Naive B cell (primary cell): ENCODE measurements around the gene ROBO4. TPM values are rescaled to one million over a fixed set of nuclear protein-coding genes. Genes with fewer than 3 reads are reported as not detected.
A peak's percentile ranks its signal among the peaks of the same experiment; 100 is the strongest.

Experiments used
- ATAC-seq, 2 donors: fragments of 150-1000 bp; cut with Tn5 transposase; 2 replicates each; pipeline ENCODE4 v1.10.0; 2021; ENCODE audit warnings: low read depth in 2 of 2, mild to moderate bottlenecking in 2 of 2, moderate library complexity in 2 of 2
- DNase-seq: peaks from one replicate; pipeline ENCODE4 v3.0.0; 2022
- H3K27ac Mint-ChIP-seq, 6 donors: one replicate each; pipeline ENCODE4 v1.8.0; 2020 to 2022; ENCODE audit warnings: mild to moderate bottlenecking in 6 of 6, mixed read lengths in 6 of 6, moderate library complexity in 5 of 6, inconsistent platforms in 2 of 6
- H3K27me3 Mint-ChIP-seq, 3 donors: one replicate each; pipeline ENCODE4 v1.8.0; 2021 to 2022; ENCODE audit warnings: mixed read lengths in 3 of 3, mild to moderate bottlenecking in 1 of 3
- H3K36me3 Mint-ChIP-seq, 2 donors: one replicate each; pipeline ENCODE4 v1.8.0; 2020 to 2022; ENCODE audit warnings: mixed read lengths in 2 of 2, inconsistent platforms in 1 of 2, mild to moderate bottlenecking in 1 of 2
- H3K4me1 Mint-ChIP-seq, 3 donors: one replicate each; pipeline ENCODE4 v1.8.0; 2020 to 2022; ENCODE audit warnings: mixed read lengths in 3 of 3, inconsistent platforms in 1 of 3, mild to moderate bottlenecking in 1 of 3, moderate library complexity in 1 of 3
- H3K4me3 Mint-ChIP-seq, 8 donors: one replicate each; pipeline ENCODE4 v1.8.0; 2020 to 2022; ENCODE audit warnings: mild to moderate bottlenecking in 8 of 8, mixed read lengths in 8 of 8, moderate library complexity in 8 of 8, inconsistent platforms in 2 of 8
- H3K9me3 Mint-ChIP-seq, 7 donors: one replicate each; pipeline ENCODE4 v1.8.0; 2020 to 2022; ENCODE audit warnings: mixed read lengths in 7 of 7, mild to moderate bottlenecking in 5 of 7, inconsistent platforms in 2 of 7, moderate library complexity in 1 of 7
- polyA plus RNA-seq, 6 donors: library from polyadenylated mRNA; unstranded; fragments of 300-500 nt; fragmentation: Illumina TruSeq; gene quantifications; one replicate each; pipeline ENCODE4 v1.2.3, GENCODE V29; 2021; ENCODE audit warnings: low read depth in 6 of 6

ROBO4 gene
- polyA plus RNA-seq, result not detected

DNA sequence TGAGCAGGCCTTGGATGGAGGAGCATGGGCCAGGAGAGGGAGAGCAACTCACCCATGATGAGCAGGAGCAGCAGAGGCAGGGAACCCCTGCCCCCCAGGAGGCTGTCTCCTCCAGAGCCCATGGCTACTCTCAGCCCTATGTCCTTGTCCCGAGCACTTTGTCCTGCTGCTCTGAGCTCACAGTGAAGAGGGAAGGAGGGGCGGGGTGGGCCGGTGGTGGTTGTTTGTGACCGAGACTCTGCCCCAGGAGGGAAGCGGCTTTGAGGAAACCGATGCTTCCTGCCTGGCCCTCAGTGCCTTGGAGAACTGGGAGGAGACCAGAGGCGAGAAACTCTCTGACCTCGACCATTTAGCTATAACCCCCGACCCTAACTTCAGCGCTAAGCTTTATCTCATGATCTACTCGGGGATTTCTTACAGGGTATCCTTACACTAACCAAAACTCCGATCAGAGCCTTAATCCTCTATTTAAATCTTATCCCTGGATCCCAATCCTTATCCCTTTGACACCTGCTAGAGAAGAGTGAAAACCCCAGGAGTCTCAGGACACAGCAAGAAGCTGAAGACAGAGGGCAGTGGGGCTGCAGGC is at the start of gene ROBO4:
TSS of gene ROBO4 (minus strand) at position 192 of the 589 bp plus-strand sequence. CDS start at position 122, 70 bp downstream.
- H3K36me3 Mint-ChIP-seq, result no peaks in the 10 kb centered on the region
- ATAC-seq, result no peak
- no peaks in the 10 kb centered on the region for H3K9me3 Mint-ChIP-seq
- H3K4me1 Mint-ChIP-seq, result peaks cover 0 to 4% (median 0%) of the 10 kb centered on the region in 3 donors
- H3K27ac Mint-ChIP-seq, result peak within 1 kb of the TSS in 1 of 6 donors; percentile 50
- no peak for DNase-seq
- peaks cover 29 to 63% (median 58%) of the 10 kb centered on the region in 3 donors for H3K27me3 Mint-ChIP-seq
- H3K4me3 Mint-ChIP-seq, result no peak within 1 kb of the TSS

DNA sequence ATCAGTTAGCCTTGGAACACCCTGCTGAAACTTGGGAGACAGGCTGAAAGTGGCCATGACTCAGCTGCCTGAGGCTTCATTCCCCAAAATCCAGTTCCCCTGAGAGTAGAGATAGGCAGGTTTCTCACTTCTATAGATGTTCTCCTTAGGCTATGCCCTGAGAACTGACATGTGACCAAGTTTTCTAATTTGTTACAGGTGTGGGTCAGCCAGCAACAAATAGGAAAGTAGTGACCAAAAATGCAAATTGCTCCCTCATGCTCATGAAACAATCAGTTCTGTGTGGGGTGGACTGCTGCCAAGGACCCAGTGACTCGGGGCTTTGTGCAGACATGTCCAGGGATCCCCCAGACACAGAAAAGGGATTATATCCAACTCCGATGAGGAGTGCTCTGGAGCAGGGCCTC is 49.1 kb upstream of the ROBO4 start:
- Mint-ChIP-seq H3K4me1 (no peaks in the 10 kb centered on the region), H3K9me3 (peaks cover 6 to 18% (median 13%) of the 10 kb centered on the region in 7 donors), H3K4me3 (no peak overlapping the region), H3K27me3 (peaks cover 33 to 50% (median 50%) of the 10 kb centered on the region in 3 donors), H3K27ac (no peak overlapping the region), H3K36me3 (peaks cover 0 to 8% of the 10 kb centered on the region in 2 donors)
- ATAC-seq, result no peak
- DNase-seq, result no peak

DNA sequence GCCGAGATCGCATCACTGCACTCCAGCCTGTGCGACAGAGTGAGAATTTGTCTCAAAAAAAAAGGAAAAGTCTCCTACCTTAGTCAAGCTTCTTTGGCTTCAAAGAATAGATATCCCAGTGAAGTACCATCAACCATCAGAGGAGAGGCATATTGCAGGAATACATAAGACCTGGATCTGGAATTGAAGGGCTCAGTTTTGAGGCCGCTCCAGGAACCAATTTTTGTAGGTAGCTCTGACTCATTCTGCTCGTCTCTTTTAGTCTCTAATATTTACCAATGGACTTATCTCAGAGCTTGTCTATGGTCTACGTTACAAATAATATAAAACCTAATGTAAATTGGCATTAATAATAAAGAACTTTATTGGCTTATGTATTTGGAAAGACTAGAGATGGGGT is 48.2 kb upstream of the ROBO4 start:
- H3K36me3 Mint-ChIP-seq, result peaks cover 0 to 8% of the 10 kb centered on the region in 2 donors
- no peak overlapping the region for H3K27ac Mint-ChIP-seq
- peaks cover 6 to 18% (median 13%) of the 10 kb centered on the region in 7 donors for H3K9me3 Mint-ChIP-seq
- H3K4me3 Mint-ChIP-seq, result no peak overlapping the region
- H3K4me1 Mint-ChIP-seq, result no peaks in the 10 kb centered on the region
- no peak for DNase-seq
- no peak for ATAC-seq
- peaks cover 38 to 58% (median 50%) of the 10 kb centered on the region in 3 donors for H3K27me3 Mint-ChIP-seq

DNA sequence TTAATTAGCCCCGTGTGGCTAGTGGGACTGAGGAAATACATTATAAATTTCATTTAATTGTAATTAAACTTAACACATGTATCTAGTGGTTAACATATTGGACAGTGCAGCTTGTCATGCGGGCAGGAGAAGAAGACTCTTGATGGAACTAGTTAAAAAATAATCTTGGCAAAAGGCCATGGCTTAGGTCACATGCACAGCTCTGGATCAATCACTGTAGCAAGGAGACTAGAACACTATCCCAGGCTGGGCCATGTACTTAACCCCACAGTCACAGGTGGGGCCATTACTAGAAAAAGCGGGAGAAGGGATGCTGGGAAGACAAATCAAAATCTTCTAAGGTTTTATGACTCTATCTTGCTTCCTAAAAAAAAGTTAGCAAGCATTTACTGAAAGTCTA is 46.9 kb upstream of the ROBO4 start:
- Mint-ChIP-seq H3K9me3 (peaks cover 6 to 18% (median 12%) of the 10 kb centered on the region in 7 donors), H3K4me1 (no peaks in the 10 kb centered on the region), H3K27me3 (peaks cover 44 to 58% (median 56%) of the 10 kb centered on the region in 3 donors), H3K36me3 (peaks cover 0 to 8% of the 10 kb centered on the region in 2 donors), H3K4me3 (no peak overlapping the region), H3K27ac (no peak overlapping the region)
- DNase-seq (no peak), ATAC-seq (no peak)

- H3K36me3 Mint-ChIP-seq, result peaks cover 0 to 8% of the 10 kb centered on the region in 2 donors
- ATAC-seq, result no peak
- H3K27ac Mint-ChIP-seq, result no peak overlapping the region
- H3K4me3 Mint-ChIP-seq, result no peak overlapping the region
- peaks cover 6 to 12% (median 10%) of the 10 kb centered on the region in 7 donors for H3K9me3 Mint-ChIP-seq
- DNase-seq, result no peak
- no peaks in the 10 kb centered on the region for H3K4me1 Mint-ChIP-seq
- H3K27me3 Mint-ChIP-seq, result peaks cover 48 to 55% (median 54%) of the 10 kb centered on the region in 3 donors
Measured at GRCh38 chr11:124943741-124944140, 46.1 kb upstream of the ROBO4 start.

- H3K4me3 Mint-ChIP-seq, result no peak overlapping the region
- H3K27me3 Mint-ChIP-seq, result peaks cover 48 to 55% (median 52%) of the 10 kb centered on the region in 3 donors
- H3K36me3 Mint-ChIP-seq, result peaks cover 0 to 3% of the 10 kb centered on the region in 2 donors
- DNase-seq (no peak), ATAC-seq (no peak)
- no peaks in the 10 kb centered on the region for H3K4me1 Mint-ChIP-seq
- peaks cover 1 to 8% (median 5%) of the 10 kb centered on the region in 7 donors for H3K9me3 Mint-ChIP-seq
- H3K27ac Mint-ChIP-seq, result no peak overlapping the region
Measured at GRCh38 chr11:124943254-124943616, 45.6 kb upstream of the ROBO4 start.

GRCh38 chr11:124942466-124943253 is 45.0 kb upstream of the ROBO4 start:
- H3K27me3 Mint-ChIP-seq, result peaks cover 47 to 55% (median 51%) of the 10 kb centered on the region in 3 donors
- DNase-seq (no peak), ATAC-seq (no peak)
- peaks cover 0 to 4% (median 0%) of the 10 kb centered on the region in 7 donors for H3K9me3 Mint-ChIP-seq
- no peaks in the 10 kb centered on the region for H3K4me1 Mint-ChIP-seq
- H3K27ac Mint-ChIP-seq, result peak overlapping the region in 1 of 6 donors; percentile 33
- H3K36me3 Mint-ChIP-seq, result no peaks in the 10 kb centered on the region
- no peak overlapping the region for H3K4me3 Mint-ChIP-seq

DNA sequence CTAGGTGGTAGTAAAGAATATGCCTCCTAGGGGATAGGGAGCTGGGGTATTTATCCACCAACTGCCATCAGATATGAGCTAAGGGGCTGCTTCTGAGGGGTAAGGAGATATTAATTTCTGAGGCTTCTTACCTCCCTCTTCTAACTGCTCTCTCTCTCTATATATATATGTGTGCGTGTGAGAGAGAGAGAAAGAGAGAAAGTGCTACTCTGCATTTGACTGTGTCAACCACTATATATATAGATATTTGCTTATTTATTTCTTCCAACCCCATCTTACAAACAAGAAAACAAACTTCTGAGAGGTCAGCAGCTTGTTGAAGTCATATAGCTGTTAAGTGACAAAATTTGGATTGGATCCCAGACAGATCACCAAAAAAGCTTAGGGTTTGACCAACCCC is 44.0 kb upstream of the ROBO4 start:
- no peaks in the 10 kb centered on the region for H3K4me1 Mint-ChIP-seq
- H3K9me3 Mint-ChIP-seq, result peaks cover 0 to 4% (median 0%) of the 10 kb centered on the region in 7 donors
- H3K4me3 Mint-ChIP-seq, result no peak overlapping the region
- no peak overlapping the region for H3K27ac Mint-ChIP-seq
- no peak for DNase-seq
- ATAC-seq, result no peak
- no peaks in the 10 kb centered on the region for H3K36me3 Mint-ChIP-seq
- peaks cover 43 to 52% (median 51%) of the 10 kb centered on the region in 3 donors for H3K27me3 Mint-ChIP-seq

- no peak for DNase-seq
- ATAC-seq, result no peak
- H3K36me3 Mint-ChIP-seq, result no peaks in the 10 kb centered on the region
- peaks cover 30 to 45% (median 35%) of the 10 kb centered on the region in 3 donors for H3K27me3 Mint-ChIP-seq
- H3K4me1 Mint-ChIP-seq, result no peaks in the 10 kb centered on the region
- H3K27ac Mint-ChIP-seq, result no peak overlapping the region
- peaks cover 0 to 4% (median 0%) of the 10 kb centered on the region in 7 donors for H3K9me3 Mint-ChIP-seq
- no peak overlapping the region for H3K4me3 Mint-ChIP-seq
Measured at GRCh38 chr11:124938970-124939369, 41.3 kb upstream of the ROBO4 start.

- H3K27me3 Mint-ChIP-seq, result peaks cover 24 to 42% (median 28%) of the 10 kb centered on the region in 3 donors
- H3K4me1 Mint-ChIP-seq, result no peaks in the 10 kb centered on the region
- H3K27ac Mint-ChIP-seq, result no peak overlapping the region
- H3K4me3 Mint-ChIP-seq, result no peak overlapping the region
- DNase-seq (no peak), ATAC-seq (no peak)
- peaks cover 0 to 4% (median 0%) of the 10 kb centered on the region in 7 donors for H3K9me3 Mint-ChIP-seq
- no peaks in the 10 kb centered on the region for H3K36me3 Mint-ChIP-seq
Measured at GRCh38 chr11:124938206-124938765, 40.6 kb upstream of the ROBO4 start.

DNA sequence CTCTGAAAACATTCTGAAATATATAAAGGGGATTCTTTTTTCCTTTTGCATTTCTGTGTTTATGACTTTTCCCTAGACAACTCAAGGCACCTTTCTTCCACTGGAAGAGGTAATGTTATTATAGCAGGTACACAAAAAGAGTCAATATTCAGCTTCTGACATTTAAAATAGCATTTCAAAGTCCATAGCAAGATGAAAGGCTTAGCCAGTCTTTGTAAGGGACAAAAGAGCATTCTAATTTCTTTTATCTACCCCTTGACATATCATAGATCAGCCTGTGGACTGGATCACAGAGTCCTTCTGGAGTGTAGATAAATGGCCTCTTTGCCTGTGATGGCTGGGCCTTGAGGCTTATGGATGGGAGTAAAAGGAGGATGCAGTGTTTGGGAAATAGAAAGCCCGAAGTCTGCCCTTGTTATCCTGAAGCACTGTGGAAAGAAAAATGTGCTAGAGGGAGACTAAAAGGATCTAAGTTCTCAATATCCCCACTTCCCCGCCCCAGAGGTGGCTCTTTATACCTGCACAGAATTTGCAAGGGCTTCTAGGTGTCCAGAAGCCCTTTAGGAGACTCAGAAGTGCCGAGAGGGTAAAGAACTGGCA is 39.8 kb upstream of the ROBO4 start:
- Mint-ChIP-seq H3K27ac (no peak overlapping the region), H3K27me3 (peaks cover 16 to 37% (median 20%) of the 10 kb centered on the region in 3 donors), H3K36me3 (no peaks in the 10 kb centered on the region), H3K9me3 (peaks cover 0 to 4% (median 0%) of the 10 kb centered on the region in 7 donors), H3K4me1 (no peaks in the 10 kb centered on the region), H3K4me3 (no peak overlapping the region)
- DNase-seq (no peak), ATAC-seq (no peak)

GRCh38 chr11:124935548-124936514 is 38.2 kb upstream of the ROBO4 start, which contains the start of gene HEPACAM:
Gene HEPACAM, minus strand, starts transcription at chr11:124936047. Its CDS starts 41 bp downstream, at chr11:124936006.
- Mint-ChIP-seq H3K27me3 (peaks cover 11 to 32% (median 15%) of the 10 kb centered on the region in 3 donors), H3K9me3 (peaks cover 0 to 4% (median 0%) of the 10 kb centered on the region in 7 donors), H3K4me1 (peaks cover 0 to 2% (median 0%) of the 10 kb centered on the region in 3 donors), H3K27ac (no peak within 1 kb of the TSS), H3K36me3 (no peaks in the 10 kb centered on the region), H3K4me3 (no peak within 1 kb of the TSS)
- DNase-seq (no peak), ATAC-seq (no peak)
